Measurements from ENCODE around the gene MRPL20.

DNA sequence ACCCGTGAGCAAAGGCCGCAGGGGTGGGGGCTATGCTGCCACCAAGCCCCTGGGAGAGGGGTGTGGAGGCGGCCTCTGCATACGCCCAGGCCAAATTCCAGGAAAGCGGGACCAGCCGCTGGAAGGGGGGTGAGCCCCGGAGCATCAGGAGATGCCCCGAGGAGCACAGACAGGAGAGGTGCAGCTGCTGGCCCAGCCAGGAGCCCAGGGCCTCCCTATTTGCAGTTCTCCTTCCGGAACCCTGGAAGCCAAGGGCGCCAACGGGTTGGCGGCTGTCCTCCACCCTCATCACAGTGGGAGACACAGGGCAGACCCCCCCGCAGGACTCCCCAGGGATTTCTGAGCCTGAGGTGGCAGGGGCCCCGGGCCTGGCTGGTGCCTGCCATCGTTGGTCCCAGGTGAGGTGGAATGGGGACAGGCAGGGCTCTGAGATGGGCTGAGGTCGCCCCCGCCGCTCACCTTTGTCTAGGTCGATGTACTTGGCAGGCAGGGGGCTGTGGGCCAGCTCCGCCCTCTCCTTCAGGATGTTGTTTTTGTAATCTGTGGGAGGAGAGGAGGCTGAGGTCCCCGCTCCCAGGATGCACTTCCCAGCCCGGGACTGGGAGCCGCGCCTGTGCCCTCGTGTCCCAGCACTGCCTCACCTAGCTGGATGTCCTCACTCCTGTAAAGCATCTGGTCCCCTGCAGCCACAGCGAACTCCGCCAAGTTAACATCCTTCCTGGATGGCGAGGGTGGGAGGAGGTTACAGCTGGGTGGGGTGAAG, 53.5 kb downstream of the MRPL20 start:
- no peak for TF ChIP-seq POLR2A (IDR thresholded peaks at IDR 0.05)
- TF ChIP-seq, protein P1, sequence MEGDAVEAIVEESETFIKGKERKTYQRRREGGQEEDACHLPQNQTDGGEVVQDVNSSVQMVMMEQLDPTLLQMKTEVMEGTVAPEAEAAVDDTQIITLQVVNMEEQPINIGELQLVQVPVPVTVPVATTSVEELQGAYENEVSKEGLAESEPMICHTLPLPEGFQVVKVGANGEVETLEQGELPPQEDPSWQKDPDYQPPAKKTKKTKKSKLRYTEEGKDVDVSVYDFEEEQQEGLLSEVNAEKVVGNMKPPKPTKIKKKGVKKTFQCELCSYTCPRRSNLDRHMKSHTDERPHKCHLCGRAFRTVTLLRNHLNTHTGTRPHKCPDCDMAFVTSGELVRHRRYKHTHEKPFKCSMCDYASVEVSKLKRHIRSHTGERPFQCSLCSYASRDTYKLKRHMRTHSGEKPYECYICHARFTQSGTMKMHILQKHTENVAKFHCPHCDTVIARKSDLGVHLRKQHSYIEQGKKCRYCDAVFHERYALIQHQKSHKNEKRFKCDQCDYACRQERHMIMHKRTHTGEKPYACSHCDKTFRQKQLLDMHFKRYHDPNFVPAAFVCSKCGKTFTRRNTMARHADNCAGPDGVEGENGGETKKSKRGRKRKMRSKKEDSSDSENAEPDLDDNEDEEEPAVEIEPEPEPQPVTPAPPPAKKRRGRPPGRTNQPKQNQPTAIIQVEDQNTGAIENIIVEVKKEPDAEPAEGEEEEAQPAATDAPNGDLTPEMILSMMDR (IDR thresholded peaks at IDR 0.05): no peak

Data from Peyer's patch (tissue), 4 donors.